CD8-positive, alpha-beta memory T cell (primary cell): ENCODE results near the gene DAB1. TPM values are rescaled to one million over a fixed set of nuclear protein-coding genes. Genes with fewer than 3 reads are reported as not detected.

Source experiments
- CTCF ChIA-PET: fragments of 350-600 bp; sonication (Branson Sonifier 250); formaldehyde crosslinking; loops from one replicate; lab custom pipeline; 2021; ENCODE audit warnings: antibody characterized with exemption; lab: Charles Lee
- POLR2A ChIA-PET: fragments of 350-600 bp; sonication (Branson Sonifier 250); formaldehyde crosslinking; loops from one replicate; lab custom pipeline; 2021; ENCODE audit warnings: antibody characterized with exemption; lab: Charles Lee
- DNase-seq, 5 donors: peaks; one replicate each; pipeline versions ENCODE4 v3.0.0 to v3.0.0-alpha.2; 2020 to 2022; ENCODE audit warnings: mixed read lengths in 1 of 5
- H3K27ac ChIP-seq: one replicate; pipeline ENCODE4 v1.7.0; 2013; ENCODE audit warnings: low read depth, mild to moderate bottlenecking, low read length, moderate library complexity
- H3K27me3 ChIP-seq: 2 replicates; pipeline ENCODE4 v1.7.0; 2013; ENCODE audit warnings: low read length, mild to moderate bottlenecking; ENCODE audit not compliant: insufficient read depth, poor library complexity, severe bottlenecking
- H3K36me3 ChIP-seq: 2 replicates; pipeline ENCODE4 v1.7.0; 2013; ENCODE audit warnings: mild to moderate bottlenecking, low read length, moderate library complexity; ENCODE audit not compliant: insufficient read depth
- H3K4me1 ChIP-seq: 2 replicates; pipeline ENCODE4 v1.7.0; 2013; ENCODE audit warnings: mild to moderate bottlenecking, low read length, moderate library complexity; ENCODE audit not compliant: insufficient read depth
- H3K4me3 ChIP-seq: 2 replicates; pipeline ENCODE4 v1.7.0; 2013; ENCODE audit warnings: mild to moderate bottlenecking, low read length
- H3K9me3 ChIP-seq: 2 replicates; pipeline ENCODE4 v1.7.0; 2013; ENCODE audit warnings: mild to moderate bottlenecking, low read length
- H3K27ac Mint-ChIP-seq, 8 donors: one replicate each; pipeline ENCODE4 v1.8.0; 2020 to 2021; ENCODE audit warnings: mixed read lengths in 8 of 8, mild to moderate bottlenecking in 6 of 8, inconsistent platforms in 3 of 8, moderate library complexity in 3 of 8
- H3K27me3 Mint-ChIP-seq, 2 donors: one replicate each; pipeline ENCODE4 v1.8.0; 2020 to 2021; ENCODE audit warnings: mixed read lengths in 2 of 2, mild to moderate bottlenecking in 1 of 2, moderate library complexity in 1 of 2
- H3K36me3 Mint-ChIP-seq, 3 donors: one replicate each; pipeline ENCODE4 v1.8.0; 2020 to 2021; ENCODE audit warnings: mixed read lengths in 3 of 3, inconsistent platforms in 1 of 3, mild to moderate bottlenecking in 1 of 3
- H3K4me1 Mint-ChIP-seq, 3 donors: one replicate each; pipeline ENCODE4 v1.8.0; 2020 to 2021; ENCODE audit warnings: mixed read lengths in 3 of 3, inconsistent platforms in 1 of 3, mild to moderate bottlenecking in 1 of 3
- H3K4me3 Mint-ChIP-seq, 7 donors: one replicate each; pipeline ENCODE4 v1.8.0; 2020 to 2021; ENCODE audit warnings: mixed read lengths in 7 of 7, mild to moderate bottlenecking in 6 of 7, moderate library complexity in 4 of 7, inconsistent platforms in 2 of 7
- H3K9me3 Mint-ChIP-seq, 5 donors: one replicate each; pipeline ENCODE4 v1.8.0; 2020 to 2022; ENCODE audit warnings: mixed read lengths in 5 of 5, mild to moderate bottlenecking in 3 of 5, moderate library complexity in 2 of 5, inconsistent platforms in 1 of 5
- polyA plus RNA-seq: library from polyadenylated mRNA; unstranded; fragments of 300-500 nt; fragmentation: Illumina TruSeq; gene quantifications from one replicate; pipeline ENCODE4 v1.2.3, GENCODE V29; 2021
- total RNA-seq, 2 experiments: library from RNA; stranded (reverse); gene quantifications; one replicate each; pipeline ENCODE4 v1.2.3, GENCODE V29; 2021

DAB1 gene
- total and polyA plus RNA-seq, 3 experiments from 2014 or later: 0.09 to 1.7 TPM; not detected in 1

DNA sequence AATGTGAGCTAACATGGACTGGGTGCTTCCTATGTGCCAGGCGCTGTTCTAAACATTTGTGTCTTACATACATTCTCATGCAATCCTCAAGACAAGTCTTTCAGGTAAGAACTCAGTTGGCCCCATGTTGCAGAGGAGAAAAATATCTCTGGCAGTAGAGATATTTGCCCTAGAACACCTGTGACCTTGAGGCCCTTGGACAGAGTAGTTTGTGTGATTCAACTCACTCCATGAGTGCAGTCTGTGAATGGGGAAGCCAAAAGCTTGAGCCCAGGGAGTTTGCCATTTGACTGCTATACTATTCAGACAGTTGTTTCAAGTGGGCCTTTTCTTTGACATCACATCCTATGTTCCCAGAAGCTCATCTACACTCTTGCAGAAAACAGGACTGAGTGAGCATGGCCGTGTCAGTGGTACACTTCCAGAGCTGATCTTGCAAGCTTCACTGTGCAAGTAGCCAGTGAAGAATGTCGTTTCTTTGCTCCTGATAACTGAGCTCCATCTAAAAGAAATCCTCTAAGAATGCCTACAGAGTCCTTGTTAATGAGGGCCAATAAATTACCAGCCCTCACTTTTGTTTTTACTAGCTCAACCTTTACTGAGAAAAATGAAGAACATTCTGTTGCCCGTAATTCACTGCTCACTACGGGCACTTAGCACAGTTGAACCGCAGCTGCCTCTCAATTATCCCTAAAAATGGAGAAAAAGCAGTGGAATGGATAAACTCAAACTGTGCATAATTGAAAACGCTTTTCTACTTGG lies 359.3 kb downstream of the DAB1 start:
- no peaks in the 10 kb centered on the region for H3K4me1 Mint-ChIP-seq
- no peaks in the 10 kb centered on the region for H3K4me1 ChIP-seq
- no peak for DNase-seq
- H3K27ac ChIP-seq: no peak overlapping the region
- H3K27me3 Mint-ChIP-seq: no peaks in the 10 kb centered on the region
- no peaks in the 10 kb centered on the region for H3K36me3 Mint-ChIP-seq
- POLR2A ChIA-PET: no interaction called here
- H3K4me3 ChIP-seq: no peak overlapping the region
- H3K36me3 ChIP-seq: no peaks in the 10 kb centered on the region
- no peaks in the 10 kb centered on the region for H3K27me3 ChIP-seq
- CTCF ChIA-PET: no interaction called here
- no peaks in the 10 kb centered on the region for H3K9me3 ChIP-seq
- H3K27ac Mint-ChIP-seq: no peak overlapping the region
- peaks cover 0 to 2% (median 0%) of the 10 kb centered on the region in 5 donors for H3K9me3 Mint-ChIP-seq
- no peak overlapping the region for H3K4me3 Mint-ChIP-seq

DNA sequence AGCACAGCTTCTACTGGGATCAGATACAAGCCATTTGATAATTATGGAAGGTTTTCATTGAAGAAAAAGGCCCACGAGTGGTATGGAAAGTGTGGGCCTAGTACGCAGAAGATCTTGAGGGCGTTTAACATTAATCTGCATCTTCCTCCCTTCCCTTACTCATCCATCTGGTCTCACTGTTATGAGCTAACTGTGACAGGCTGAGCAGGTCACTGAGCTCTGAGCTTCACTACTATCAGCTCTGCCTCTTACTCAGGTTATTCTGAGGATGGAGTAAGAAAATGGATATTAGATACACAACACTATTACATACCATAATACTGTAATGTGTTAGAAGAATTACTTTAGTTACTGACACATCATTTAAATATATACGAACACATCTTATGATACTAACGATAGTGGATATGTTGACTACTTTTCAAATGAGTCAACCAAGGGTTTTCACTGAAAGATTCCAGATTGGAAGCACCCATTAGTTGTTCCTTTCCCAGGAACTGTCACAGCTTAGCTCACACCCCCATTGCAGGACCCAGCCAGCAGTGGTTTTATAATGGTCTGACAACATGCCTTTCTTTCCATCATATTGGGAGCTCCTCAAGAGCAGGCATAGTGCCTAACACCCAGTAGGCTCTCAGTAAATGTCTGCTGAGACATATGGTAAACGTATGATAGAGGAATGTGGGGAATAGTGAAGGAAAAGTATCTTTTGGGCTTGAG lies 360.3 kb downstream of the DAB1 start:
- H3K4me3 ChIP-seq: no peak overlapping the region
- H3K9me3 Mint-ChIP-seq: peaks cover 0 to 2% (median 0%) of the 10 kb centered on the region in 5 donors
- H3K27ac ChIP-seq: no peak overlapping the region
- no peak overlapping the region for H3K27ac Mint-ChIP-seq
- CTCF ChIA-PET: no interaction called here
- peaks cover 0 to 3% of the 10 kb centered on the region in 2 donors for H3K27me3 Mint-ChIP-seq
- no peaks in the 10 kb centered on the region for H3K4me1 ChIP-seq
- H3K9me3 ChIP-seq: no peaks in the 10 kb centered on the region
- peaks cover 0 to 6% (median 4%) of the 10 kb centered on the region in 3 donors for H3K4me1 Mint-ChIP-seq
- H3K36me3 Mint-ChIP-seq: no peaks in the 10 kb centered on the region
- H3K36me3 ChIP-seq: no peaks in the 10 kb centered on the region
- POLR2A ChIA-PET: no interaction called here
- no peak overlapping the region for H3K4me3 Mint-ChIP-seq
- H3K27me3 ChIP-seq: no peaks in the 10 kb centered on the region
- DNase-seq: no peak

DNA sequence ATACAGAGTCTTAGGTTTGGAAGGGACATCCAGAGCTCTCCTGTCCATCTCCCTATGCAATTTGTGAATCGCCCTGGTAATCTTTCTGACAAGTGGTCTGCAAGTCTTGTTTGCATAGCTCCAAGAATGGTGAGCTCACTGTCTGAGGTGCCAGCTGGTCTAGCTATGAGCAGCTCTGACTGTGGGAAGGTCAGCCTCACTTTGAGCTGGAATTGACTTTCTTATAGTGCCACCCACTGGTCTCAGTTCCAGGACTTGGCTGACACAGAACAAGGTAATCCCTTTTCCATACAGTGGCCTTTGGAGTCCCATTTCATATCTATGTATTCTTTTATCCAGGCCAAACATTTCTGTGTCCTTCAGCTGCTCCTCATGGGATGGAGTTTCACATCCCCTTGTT lies 362.5 kb downstream of the DAB1 start:
- no peak overlapping the region for H3K27ac Mint-ChIP-seq
- Histone ChIP-seq H3K4me1 (no peaks in the 10 kb centered on the region), H3K4me3 (no peak overlapping the region), H3K36me3 (no peaks in the 10 kb centered on the region), H3K9me3 (no peaks in the 10 kb centered on the region), H3K27ac (no peak overlapping the region), H3K27me3 (no peaks in the 10 kb centered on the region)
- peaks cover 0 to 6% (median 4%) of the 10 kb centered on the region in 3 donors for H3K4me1 Mint-ChIP-seq
- DNase-seq: no peak
- peaks cover 0 to 2% (median 0%) of the 10 kb centered on the region in 5 donors for H3K9me3 Mint-ChIP-seq
- H3K4me3 Mint-ChIP-seq: no peak overlapping the region
- ChIA-PET POLR2A (no interaction called here), CTCF (no interaction called here)
- H3K36me3 Mint-ChIP-seq: no peaks in the 10 kb centered on the region
- peaks cover 0 to 3% of the 10 kb centered on the region in 2 donors for H3K27me3 Mint-ChIP-seq

DNA sequence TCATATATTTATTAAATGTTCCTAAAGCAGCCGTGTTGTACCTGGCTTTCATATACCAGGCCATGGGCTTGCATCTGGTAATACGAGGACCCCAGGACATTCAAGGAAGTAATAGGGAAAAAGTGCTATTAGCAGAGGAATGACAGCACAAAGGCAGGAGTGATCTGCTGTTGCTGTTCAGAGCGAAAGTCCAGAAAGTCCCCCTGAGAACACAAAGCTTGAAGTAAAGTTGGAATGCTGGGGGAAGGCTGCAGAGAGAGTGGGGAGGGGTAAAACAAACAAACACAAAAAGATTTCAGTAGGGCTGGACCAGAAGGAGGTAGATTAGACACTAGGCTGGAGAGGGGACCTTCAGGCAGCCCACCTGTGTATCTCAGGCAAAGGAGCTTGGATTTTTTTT lies 363.4 kb downstream of the DAB1 start:
- no peak for DNase-seq
- no peaks in the 10 kb centered on the region for H3K9me3 ChIP-seq
- no peak overlapping the region for H3K27ac ChIP-seq
- ChIA-PET CTCF (no interaction called here), POLR2A (no interaction called here)
- no peaks in the 10 kb centered on the region for H3K36me3 Mint-ChIP-seq
- H3K36me3 ChIP-seq: no peaks in the 10 kb centered on the region
- no peak overlapping the region for H3K4me3 ChIP-seq
- peak overlapping the region in 1 of 8 donors; percentile 18 for H3K27ac Mint-ChIP-seq
- no peaks in the 10 kb centered on the region for H3K27me3 ChIP-seq
- H3K9me3 Mint-ChIP-seq: peaks cover 0 to 2% (median 0%) of the 10 kb centered on the region in 5 donors
- no peak overlapping the region for H3K4me3 Mint-ChIP-seq
- peaks cover 0 to 3% of the 10 kb centered on the region in 2 donors for H3K27me3 Mint-ChIP-seq
- no peaks in the 10 kb centered on the region for H3K4me1 ChIP-seq
- peaks cover 0 to 6% (median 4%) of the 10 kb centered on the region in 3 donors for H3K4me1 Mint-ChIP-seq

DNA sequence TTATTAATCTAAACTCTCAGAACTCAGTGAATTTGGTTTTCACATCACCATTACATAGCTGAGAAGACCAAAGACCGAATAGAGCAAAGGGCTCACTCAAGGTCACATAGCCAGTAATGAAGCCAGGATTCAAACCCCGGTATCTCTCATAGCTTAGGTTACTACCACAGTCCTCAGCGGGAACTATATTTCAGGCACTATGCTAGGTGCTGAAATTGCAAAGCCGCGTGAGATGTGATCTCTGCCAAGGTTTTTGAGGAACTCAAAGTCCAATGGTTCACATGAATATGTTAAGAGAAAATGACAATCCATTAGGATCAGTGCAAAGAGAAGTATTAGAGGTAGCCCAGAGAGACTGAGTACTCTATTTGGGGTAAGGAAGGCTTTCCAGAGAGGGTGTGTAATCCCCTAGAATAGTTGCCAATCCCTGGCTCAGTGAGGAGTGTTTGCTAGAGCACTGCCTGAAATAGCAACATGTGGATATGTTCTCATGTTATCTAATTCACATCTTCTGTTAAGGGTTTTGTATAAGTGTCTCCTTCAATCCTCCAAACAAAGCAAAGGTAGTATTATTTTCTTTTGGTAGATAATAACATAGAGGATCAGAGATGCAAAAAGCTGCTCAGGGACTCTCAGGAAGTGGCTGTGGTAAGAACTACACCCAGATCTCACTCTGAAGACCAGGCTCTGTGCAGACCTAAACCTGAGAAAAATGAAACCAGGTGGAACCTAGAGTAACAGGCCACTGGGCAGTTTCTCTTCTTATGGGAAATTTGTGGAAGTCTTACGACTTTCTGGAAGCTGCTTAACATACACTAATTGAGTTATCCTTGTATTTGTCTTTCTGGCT lies 365.0 kb downstream of the DAB1 start:
- H3K4me3 Mint-ChIP-seq: no peak overlapping the region
- Histone ChIP-seq H3K36me3 (no peaks in the 10 kb centered on the region), H3K4me3 (no peak overlapping the region), H3K27me3 (no peaks in the 10 kb centered on the region), H3K4me1 (no peaks in the 10 kb centered on the region), H3K9me3 (no peaks in the 10 kb centered on the region), H3K27ac (no peak overlapping the region)
- H3K27ac Mint-ChIP-seq: peak overlapping the region in 3 of 8 donors; percentile 6 to 63 (median 44)
- CTCF ChIA-PET: no interaction called here
- POLR2A ChIA-PET: no interaction called here
- peaks cover 0 to 5% (median 0%) of the 10 kb centered on the region in 5 donors for H3K9me3 Mint-ChIP-seq
- peaks cover 0 to 3% of the 10 kb centered on the region in 2 donors for H3K27me3 Mint-ChIP-seq
- DNase-seq: no peak
- peaks cover 0 to 8% (median 2%) of the 10 kb centered on the region in 3 donors for H3K36me3 Mint-ChIP-seq
- H3K4me1 Mint-ChIP-seq: peaks cover 0 to 6% (median 4%) of the 10 kb centered on the region in 3 donors

DNA sequence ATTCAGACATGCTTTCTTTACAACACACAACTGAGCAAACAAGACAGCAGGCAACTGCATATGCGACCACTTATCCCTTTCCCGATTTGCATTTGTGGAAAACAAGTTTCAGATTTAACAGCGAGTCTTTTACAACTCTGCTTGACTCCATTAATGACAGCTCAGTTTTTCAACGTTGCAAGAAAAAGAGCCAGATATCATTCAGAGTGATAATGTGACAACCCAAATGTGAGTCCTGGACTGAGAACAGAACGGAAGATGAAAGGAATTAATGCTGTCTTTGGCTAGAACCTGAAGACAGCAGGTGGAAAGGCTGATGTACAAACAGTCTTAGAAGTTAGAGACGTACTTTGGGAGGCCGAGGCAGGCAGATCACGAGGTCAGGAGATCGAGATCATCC lies 375.0 kb downstream of the DAB1 start:
- H3K27me3 Mint-ChIP-seq: no peaks in the 10 kb centered on the region
- no peak overlapping the region for H3K27ac ChIP-seq

DNA sequence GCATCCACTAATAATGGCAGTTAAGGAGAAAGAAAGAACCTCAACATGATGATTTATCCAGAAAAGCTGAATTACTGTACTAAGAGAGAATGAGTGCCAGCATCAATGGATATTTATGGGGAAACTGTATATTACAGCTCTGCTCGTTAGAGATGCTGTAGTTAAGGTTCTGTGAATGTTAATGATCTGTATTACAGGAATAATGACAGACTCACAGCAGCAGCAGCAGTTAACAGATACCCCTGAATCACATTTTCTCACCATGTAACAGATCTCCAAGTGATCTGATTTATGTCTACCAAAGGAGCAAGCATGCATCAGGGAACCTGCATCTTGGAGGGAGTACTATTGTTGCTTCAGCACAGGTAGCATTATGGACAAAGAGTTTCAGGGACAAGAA lies 377.4 kb downstream of the DAB1 start:
- Mint-ChIP-seq H3K27me3 (peaks cover 0 to 3% of the 10 kb centered on the region in 2 donors), H3K9me3 (no peaks in the 10 kb centered on the region), H3K4me3 (no peak overlapping the region), H3K27ac (no peak overlapping the region), H3K4me1 (no peaks in the 10 kb centered on the region), H3K36me3 (peaks cover 0 to 4% (median 0%) of the 10 kb centered on the region in 3 donors)
- Histone ChIP-seq H3K4me1 (no peaks in the 10 kb centered on the region), H3K36me3 (no peaks in the 10 kb centered on the region), H3K4me3 (no peak overlapping the region), H3K9me3 (no peaks in the 10 kb centered on the region), H3K27me3 (no peaks in the 10 kb centered on the region), H3K27ac (no peak overlapping the region)
- POLR2A ChIA-PET: no interaction called here
- CTCF ChIA-PET: no interaction called here
- no peak for DNase-seq

More for the DNA sequence above, 375.0 kb downstream of the DAB1 start:
- Mint-ChIP-seq H3K4me3 (no peak overlapping the region), H3K4me1 (no peaks in the 10 kb centered on the region), H3K27ac (no peak overlapping the region), H3K9me3 (peaks cover 0 to under 1% (median 0%) of the 10 kb centered on the region in 5 donors), H3K36me3 (peaks cover 0 to 7% (median 0%) of the 10 kb centered on the region in 3 donors)
- Histone ChIP-seq H3K27me3 (no peaks in the 10 kb centered on the region), H3K36me3 (no peaks in the 10 kb centered on the region), H3K4me3 (no peak overlapping the region), H3K9me3 (no peaks in the 10 kb centered on the region), H3K4me1 (no peaks in the 10 kb centered on the region)
- ChIA-PET CTCF (no interaction called here), POLR2A (no interaction called here)
- no peak for DNase-seq
